ENCODE data around the gene ASGR1.
A peak's percentile ranks its signal among the peaks of the same experiment; 100 is the strongest.

ASGR1 gene

GRCh38 chr17:7216242-7217112 lies 37.3 kb upstream of the ASGR1 start:
- 19% methylated on average over 7 of the region's 7 CpGs for WGBS (ENCODE audit: insufficient coverage)
- Histone ChIP-seq H3K4me1 (ENCODE audit: control extremely low read depth in 1 of 4, control insufficient read depth in 4 of 4, insufficient read depth in 4 of 4, low read length in 3 of 4) (peaks cover 8 to 77% (median 67%) of the 10 kb centered on the region in 4 experiments), H3K9me3 (ENCODE audit: control extremely low read depth in 1 of 5, control insufficient read depth in 4 of 5, insufficient read depth in 2 of 5, low read depth in 1 of 5, low read length in 4 of 5) (no peaks in the 10 kb centered on the region), H3K36me3 (ENCODE audit: control insufficient read depth in 4 of 4, insufficient read depth in 4 of 4, low read length in 3 of 4) (peaks cover 0 to 5% (median 4%) of the 10 kb centered on the region in 4 experiments), H3K4me3 (ENCODE audit: control insufficient read depth in 1 of 7, extremely low read depth in 1 of 7, insufficient read depth in 4 of 7, low read depth in 2 of 7, low read length in 6 of 7) (peak overlapping the region in 6 of 7 experiments; percentile 37 to 81 (median 66)), H3K27me3 (replicated peaks in 2 of 5; ENCODE audit: control insufficient read depth in 4 of 5, insufficient read depth in 5 of 5, low read length in 4 of 5) (no peaks in the 10 kb centered on the region), H3K27ac (ENCODE audit: insufficient read depth in 1 of 2, low read depth in 1 of 2, low read length in 2 of 2, poor library complexity in 1 of 2, severe bottlenecking in 2 of 2) (peak overlapping the region in 1 of 2 experiments; percentile 61)
- no peak for DNase-seq
- ChIA-PET CTCF (interaction anchor here (0.9 to 1.3 kb wide), 4 partner anchors 8 to 168 kb away, joined by 3 to 4 read pairs (median 3); no protein-coding TSS in a partner anchor), POLR2A (interaction anchor here (1.0 kb wide), 1 partner anchor 22 kb away, joined by 3 read pairs; no protein-coding TSS in a partner anchor)

GRCh38 chr17:7215652-7216180 lies 36.5 kb upstream of the ASGR1 start:
- no peaks in the 10 kb centered on the region for H3K36me3 ChIP-seq (ENCODE audit: control insufficient read depth in 4 of 4, insufficient read depth in 4 of 4, low read length in 3 of 4)
- H3K4me1 ChIP-seq (ENCODE audit: control extremely low read depth in 1 of 4, control insufficient read depth in 4 of 4, insufficient read depth in 4 of 4, low read length in 3 of 4), result peaks cover 8 to 69% (median 60%) of the 10 kb centered on the region in 4 experiments
- WGBS (ENCODE audit: insufficient coverage), result 36% methylated on average over 4 of the region's 10 CpGs
- ChIA-PET POLR2A (interaction anchor here (0.5 to 1.0 kb wide), 2 partner anchors 22 to 41 kb away, joined by 3 to 5 read pairs; no protein-coding TSS in a partner anchor), CTCF (interaction anchor here (0.9 to 2.7 kb wide), 6 partner anchors 9 to 170 kb away, joined by 3 to 17 read pairs (median 4); no protein-coding TSS in a partner anchor)
- DNase-seq, result peak in 1 of 3 donors; percentile 60
- H3K9me3 ChIP-seq (ENCODE audit: control extremely low read depth in 1 of 5, control insufficient read depth in 4 of 5, insufficient read depth in 2 of 5, low read depth in 1 of 5, low read length in 4 of 5), result no peaks in the 10 kb centered on the region
- H3K4me3 ChIP-seq (ENCODE audit: control insufficient read depth in 1 of 7, extremely low read depth in 1 of 7, insufficient read depth in 4 of 7, low read depth in 2 of 7, low read length in 6 of 7), result peak overlapping the region in 6 of 7 experiments; percentile 47 to 82 (median 70)
- H3K27ac ChIP-seq (ENCODE audit: insufficient read depth in 1 of 2, low read depth in 1 of 2, low read length in 2 of 2, poor library complexity in 1 of 2, severe bottlenecking in 2 of 2), result peak overlapping the region in 1 of 2 experiments; percentile 41
- H3K27me3 ChIP-seq (replicated peaks in 2 of 5; ENCODE audit: control insufficient read depth in 4 of 5, insufficient read depth in 5 of 5, low read length in 4 of 5), result no peaks in the 10 kb centered on the region

GRCh38 chr17:7215136-7215638 lies 36.0 kb upstream of the ASGR1 start:
- ChIA-PET POLR2A (interaction anchor here (0.5 to 1.0 kb wide), 2 partner anchors 23 to 42 kb away, joined by 3 to 5 read pairs; no protein-coding TSS in a partner anchor), CTCF (interaction anchor here (1.0 to 2.7 kb wide), 8 partner anchors 9 to 169 kb away, joined by 3 to 17 read pairs (median 4); partner anchors contain the start of gene CTDNEP1)
- Histone ChIP-seq H3K4me3 (ENCODE audit: control insufficient read depth in 1 of 7, extremely low read depth in 1 of 7, insufficient read depth in 4 of 7, low read depth in 2 of 7, low read length in 6 of 7) (peak overlapping the region in 6 of 7 experiments; percentile 47 to 82 (median 68)), H3K4me1 (ENCODE audit: control extremely low read depth in 1 of 4, control insufficient read depth in 4 of 4, insufficient read depth in 4 of 4, low read length in 3 of 4) (peaks cover 8 to 64% (median 55%) of the 10 kb centered on the region in 4 experiments), H3K36me3 (ENCODE audit: control insufficient read depth in 4 of 4, insufficient read depth in 4 of 4, low read length in 3 of 4) (peaks cover 0 to 4% (median 0%) of the 10 kb centered on the region in 4 experiments), H3K27me3 (replicated peaks in 2 of 5; ENCODE audit: control insufficient read depth in 4 of 5, insufficient read depth in 5 of 5, low read length in 4 of 5) (no peaks in the 10 kb centered on the region), H3K9me3 (ENCODE audit: control extremely low read depth in 1 of 5, control insufficient read depth in 4 of 5, insufficient read depth in 2 of 5, low read depth in 1 of 5, low read length in 4 of 5) (no peaks in the 10 kb centered on the region), H3K27ac (ENCODE audit: insufficient read depth in 1 of 2, low read depth in 1 of 2, low read length in 2 of 2, poor library complexity in 1 of 2, severe bottlenecking in 2 of 2) (peak overlapping the region; percentile 87 to 94)
- no peak for DNase-seq
- 13% methylated on average over 6 of the region's 9 CpGs for WGBS (ENCODE audit: insufficient coverage)

GRCh38 chr17:7214300-7215135 lies 35.3 kb upstream of the ASGR1 start:
- ChIA-PET CTCF (interaction anchor here (0.6 to 2.7 kb wide), 11 partner anchors 16 to 169 kb away, joined by 3 to 17 read pairs (median 4); partner anchors contain the start of genes CTDNEP1, DVL2 and PHF23), POLR2A (interaction anchor here (1.1 kb wide), 1 partner anchor 24 kb away, joined by 4 read pairs; no protein-coding TSS in a partner anchor)
- Histone ChIP-seq H3K27ac (ENCODE audit: insufficient read depth in 1 of 2, low read depth in 1 of 2, low read length in 2 of 2, poor library complexity in 1 of 2, severe bottlenecking in 2 of 2) (peak overlapping the region; percentile 87 to 94), H3K4me3 (ENCODE audit: control insufficient read depth in 1 of 7, extremely low read depth in 1 of 7, insufficient read depth in 4 of 7, low read depth in 2 of 7, low read length in 6 of 7) (peak overlapping the region; percentile 40 to 82 (median 67)), H3K36me3 (ENCODE audit: control insufficient read depth in 4 of 4, insufficient read depth in 4 of 4, low read length in 3 of 4) (peaks cover 0 to 5% (median 0%) of the 10 kb centered on the region in 4 experiments), H3K27me3 (replicated peaks in 2 of 5; ENCODE audit: control insufficient read depth in 4 of 5, insufficient read depth in 5 of 5, low read length in 4 of 5) (no peaks in the 10 kb centered on the region), H3K9me3 (ENCODE audit: control extremely low read depth in 1 of 5, control insufficient read depth in 4 of 5, insufficient read depth in 2 of 5, low read depth in 1 of 5, low read length in 4 of 5) (no peaks in the 10 kb centered on the region), H3K4me1 (ENCODE audit: control extremely low read depth in 1 of 4, control insufficient read depth in 4 of 4, insufficient read depth in 4 of 4, low read length in 3 of 4) (peaks cover 8 to 59% (median 52%) of the 10 kb centered on the region in 4 experiments)
- peak; percentile 97 to 99 (median 99) for DNase-seq
- WGBS (ENCODE audit: insufficient coverage), result 0% methylated on average over 30 of the region's 45 CpGs

GRCh38 chr17:7213895-7214299 lies 34.7 kb upstream of the ASGR1 start:
- Histone ChIP-seq H3K27me3 (replicated peaks in 2 of 5; ENCODE audit: control insufficient read depth in 4 of 5, insufficient read depth in 5 of 5, low read length in 4 of 5) (no peaks in the 10 kb centered on the region), H3K27ac (ENCODE audit: insufficient read depth in 1 of 2, low read depth in 1 of 2, low read length in 2 of 2, poor library complexity in 1 of 2, severe bottlenecking in 2 of 2) (peak overlapping the region; percentile 87 to 94), H3K4me1 (ENCODE audit: control extremely low read depth in 1 of 4, control insufficient read depth in 4 of 4, insufficient read depth in 4 of 4, low read length in 3 of 4) (peaks cover 8 to 53% (median 46%) of the 10 kb centered on the region in 4 experiments), H3K36me3 (ENCODE audit: control insufficient read depth in 4 of 4, insufficient read depth in 4 of 4, low read length in 3 of 4) (peaks cover 0 to 5% (median 0%) of the 10 kb centered on the region in 4 experiments), H3K9me3 (ENCODE audit: control extremely low read depth in 1 of 5, control insufficient read depth in 4 of 5, insufficient read depth in 2 of 5, low read depth in 1 of 5, low read length in 4 of 5) (no peaks in the 10 kb centered on the region), H3K4me3 (ENCODE audit: control insufficient read depth in 1 of 7, extremely low read depth in 1 of 7, insufficient read depth in 4 of 7, low read depth in 2 of 7, low read length in 6 of 7) (peak overlapping the region in 6 of 7 experiments; percentile 49 to 82 (median 68))
- WGBS (ENCODE audit: insufficient coverage), result 8% methylated on average over 14 of the region's 15 CpGs
- ChIA-PET POLR2A (interaction anchor here (1.1 kb wide), 1 partner anchor 25 kb away, joined by 4 read pairs; no protein-coding TSS in a partner anchor), CTCF (interaction anchor here (0.8 to 2.7 kb wide), 10 partner anchors 20 to 168 kb away, joined by 3 to 17 read pairs (median 4); partner anchors contain the start of genes CTDNEP1, DVL2 and PHF23)
- DNase-seq, result peak; percentile 93 to 97 (median 96)

Data from common myeloid progenitor, CD34-positive (primary cell).